IPS-NIHi11 (cell line): ENCODE data around the gene OR2A42.
"Not testable (repeated sequence)": the region's sequence is repeated elsewhere in the genome, so short reads cannot be mapped to it uniquely, and the experiment has no call there.

ENCODE experiments used
- DNase-seq: peaks from one replicate; pipeline ENCODE4 v3.0.0; 2012; ENCODE audit warnings: mixed read lengths, low spot score

OR2A42 gene

DNA sequence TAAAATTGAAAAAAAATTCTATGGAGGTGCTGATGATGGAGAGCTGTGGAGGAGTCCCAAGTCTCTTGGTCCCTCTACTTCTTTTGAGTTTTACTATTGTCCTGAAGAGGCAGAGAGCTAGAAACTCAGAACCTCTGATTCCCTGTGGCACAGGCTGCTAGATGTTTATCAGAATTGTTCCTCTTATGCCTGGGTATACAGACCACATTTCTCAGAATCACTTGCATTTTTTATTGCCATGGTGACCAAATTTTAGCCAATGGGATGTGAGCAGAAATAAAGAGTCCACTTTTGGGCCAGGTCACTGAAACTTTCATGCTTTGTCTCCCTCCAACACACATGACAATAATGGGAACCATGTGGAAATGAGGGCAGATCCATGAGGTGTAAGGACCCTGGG is 15.7 kb downstream of the OR2A42 start:
- DNase-seq: not testable (repeated sequence)

GRCh38 chr7:144220531-144220930 is 18.9 kb downstream of the OR2A42 start:
- DNase-seq: not testable (repeated sequence)

GRCh38 chr7:144219149-144219548 is 20.3 kb downstream of the OR2A42 start:
- DNase-seq: not testable (repeated sequence)

DNA sequence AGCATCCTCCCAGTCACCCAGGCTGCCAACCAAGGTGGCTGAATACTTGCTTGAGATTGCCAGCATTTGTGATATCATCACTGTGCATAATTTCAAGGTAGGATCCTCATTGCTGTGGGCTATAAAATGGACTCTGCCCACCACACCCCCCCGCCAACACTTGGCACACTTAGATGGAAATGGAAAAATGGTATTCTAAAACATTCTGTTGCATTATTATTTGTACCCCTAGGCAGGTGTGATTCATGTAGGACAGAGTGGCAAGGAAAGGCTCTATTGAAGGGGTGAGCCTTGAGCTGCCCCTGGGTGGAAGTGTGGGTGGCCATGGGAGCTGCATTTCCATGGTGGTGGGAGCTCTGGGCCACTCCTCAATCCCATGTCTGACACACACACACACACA is 20.8 kb downstream of the OR2A42 start:
- not testable (repeated sequence) for DNase-seq

- not testable (repeated sequence) for DNase-seq
Observed at GRCh38 chr7:144217200-144217599, 22.2 kb downstream of the OR2A42 start.

DNA sequence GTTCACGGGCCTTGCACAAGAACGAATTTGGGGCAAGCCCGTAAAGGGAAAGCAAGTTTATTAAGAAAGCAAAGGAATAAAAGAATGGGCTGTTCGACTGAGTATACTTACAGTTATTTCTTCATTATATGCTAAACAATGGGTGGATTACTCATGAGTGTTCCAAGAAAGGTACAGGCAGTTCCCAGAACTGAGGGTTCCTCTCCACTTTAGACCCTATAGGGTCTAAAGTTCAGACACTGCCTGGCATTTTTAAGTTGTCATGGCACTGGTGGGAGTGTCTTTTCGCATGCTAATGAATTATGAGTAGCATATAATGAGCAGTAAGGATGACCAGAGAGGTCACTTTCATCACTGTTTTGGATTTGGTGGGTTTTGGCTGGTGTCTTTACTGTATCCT is 34.1 kb downstream of the OR2A42 start:
- not testable (repeated sequence) for DNase-seq

- not testable (repeated sequence) for DNase-seq
Observed at GRCh38 chr7:144203086-144203485, 36.3 kb downstream of the OR2A42 start.

DNA sequence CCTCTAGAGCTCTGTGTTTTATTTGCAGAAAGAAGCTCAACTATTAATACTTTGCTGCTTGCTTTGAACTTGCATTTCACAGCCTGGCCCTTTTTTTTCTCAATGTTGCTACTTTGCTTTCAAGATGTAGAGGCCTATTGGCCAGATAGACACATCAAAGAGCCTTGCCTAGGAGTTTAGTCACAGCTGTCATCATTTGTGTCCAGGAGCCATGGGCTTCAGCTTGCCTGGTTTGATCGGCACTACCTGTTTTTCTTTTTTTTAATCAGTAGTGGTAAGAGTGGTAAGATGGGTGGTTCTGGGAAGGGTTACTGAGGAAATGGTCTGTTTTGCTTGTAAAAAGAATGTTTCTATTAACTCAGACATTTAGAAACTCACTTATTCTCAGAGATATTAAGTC is 37.4 kb downstream of the OR2A42 start:
- not testable (repeated sequence) for DNase-seq

- DNase-seq: not testable (repeated sequence)
Observed at GRCh38 chr7:144198934-144199333, 40.5 kb downstream of the OR2A42 start.

DNA sequence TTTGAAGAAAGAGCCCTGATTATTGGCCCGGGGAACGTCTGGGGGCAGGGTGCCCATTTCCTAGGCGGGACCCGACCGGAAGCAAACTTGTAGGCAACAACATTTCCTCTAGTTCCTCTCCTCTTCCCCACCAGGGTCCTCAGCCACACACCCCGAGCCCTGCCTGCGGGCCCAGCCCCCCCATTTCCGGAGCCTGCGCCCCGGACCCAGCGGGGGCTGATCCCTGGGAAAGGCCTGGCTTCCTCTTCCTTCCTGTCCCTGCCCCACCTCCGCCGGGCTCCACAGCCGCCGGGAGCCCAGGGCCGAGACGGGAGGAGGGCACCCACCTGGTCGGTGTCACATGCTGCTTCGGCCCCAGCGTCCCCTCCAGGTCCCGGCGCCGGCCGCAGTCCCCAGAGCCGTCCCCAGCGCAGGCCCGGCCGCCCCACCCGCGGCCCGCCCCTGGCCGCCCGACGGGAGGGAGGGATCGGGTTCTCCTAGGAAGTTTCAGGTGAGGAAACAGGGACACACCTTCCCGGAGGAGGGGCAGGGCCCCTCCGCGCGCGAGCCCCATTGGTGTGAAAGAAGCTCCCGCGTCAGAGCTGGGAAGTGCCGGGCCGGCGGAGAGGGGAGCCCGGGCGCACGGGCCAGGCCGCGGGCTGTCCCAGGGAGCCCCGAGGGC is 44.1 kb downstream of the OR2A42 start, which contains the start of gene ARHGEF35:
ARHGEF35 (minus strand) TSS at position 622 of the 661 bp plus-strand sequence. CDS start 7,450 bp downstream, outside the sequence.
- DNase-seq: not testable (repeated sequence)

- not testable (repeated sequence) for DNase-seq
Observed at GRCh38 chr7:144194453-144194852, 45.0 kb downstream of the OR2A42 start.

DNA sequence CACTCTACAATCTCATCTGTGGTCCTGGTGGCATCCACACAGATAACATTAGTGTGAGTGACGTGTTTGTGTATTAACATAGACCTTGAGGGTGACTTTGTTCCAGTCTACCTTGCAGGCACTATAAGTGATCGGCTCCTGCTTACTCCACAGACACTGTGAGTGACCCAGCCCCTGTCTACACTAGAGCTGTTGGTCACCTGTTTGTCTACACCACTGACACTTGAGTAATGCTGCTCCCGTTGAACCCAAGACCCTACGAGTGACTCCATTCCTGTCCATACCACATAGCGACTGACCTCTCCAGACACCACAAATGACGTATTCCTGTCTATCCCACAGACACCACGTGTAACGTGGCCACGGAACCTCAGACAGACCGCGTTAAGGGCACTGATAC is 45.6 kb downstream of the OR2A42 start:
- DNase-seq: not testable (repeated sequence)

DNA sequence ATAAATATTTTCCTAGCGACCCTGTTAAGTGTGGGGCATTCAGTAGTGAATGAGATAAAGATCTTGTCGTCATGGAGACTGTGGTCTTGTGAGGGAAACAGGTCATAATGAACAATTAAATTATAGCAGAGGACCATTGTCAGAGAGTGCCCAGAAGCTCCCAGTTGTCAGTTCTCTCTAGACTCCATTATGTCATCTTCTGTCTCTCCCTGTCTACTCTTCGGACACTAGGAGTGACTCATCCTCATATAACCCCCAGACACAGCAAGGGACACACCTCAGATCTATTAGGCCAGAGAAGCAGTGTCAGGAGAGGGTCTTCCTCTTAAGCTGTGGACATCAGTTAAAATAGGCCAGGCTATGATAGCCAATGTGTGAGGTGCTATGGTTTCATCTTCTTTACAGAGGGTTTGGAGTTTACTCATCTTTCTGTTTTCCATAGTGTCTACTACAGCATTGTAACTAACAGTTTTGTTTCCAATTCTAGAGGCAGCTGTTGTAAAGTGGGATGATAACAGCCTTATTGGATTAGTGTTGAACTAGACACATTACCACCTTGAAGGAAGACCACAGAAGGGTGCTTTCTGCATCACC is 50.7 kb downstream of the OR2A42 start:
- DNase-seq: not testable (repeated sequence)

DNA sequence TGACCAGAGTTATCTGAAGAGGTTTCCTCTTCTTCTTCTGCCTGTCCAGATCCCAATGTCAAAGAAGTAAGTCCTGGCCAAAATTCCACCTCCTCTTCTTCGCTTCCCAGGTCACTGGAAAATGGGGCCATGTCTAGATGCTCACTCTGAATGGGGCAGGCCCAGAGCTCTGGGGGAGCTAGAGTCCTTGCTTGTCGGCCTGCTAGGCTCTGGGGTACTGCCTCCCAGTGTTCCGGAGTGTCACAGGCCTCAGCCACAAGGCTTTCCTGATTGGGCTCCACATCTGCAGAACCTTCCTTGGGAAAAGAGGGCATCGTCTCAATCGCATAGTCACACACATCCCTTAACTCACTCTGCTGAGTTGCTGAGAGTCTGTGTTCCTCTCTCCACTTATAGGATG is 51.6 kb downstream of the OR2A42 start:
- not testable (repeated sequence) for DNase-seq

DNA sequence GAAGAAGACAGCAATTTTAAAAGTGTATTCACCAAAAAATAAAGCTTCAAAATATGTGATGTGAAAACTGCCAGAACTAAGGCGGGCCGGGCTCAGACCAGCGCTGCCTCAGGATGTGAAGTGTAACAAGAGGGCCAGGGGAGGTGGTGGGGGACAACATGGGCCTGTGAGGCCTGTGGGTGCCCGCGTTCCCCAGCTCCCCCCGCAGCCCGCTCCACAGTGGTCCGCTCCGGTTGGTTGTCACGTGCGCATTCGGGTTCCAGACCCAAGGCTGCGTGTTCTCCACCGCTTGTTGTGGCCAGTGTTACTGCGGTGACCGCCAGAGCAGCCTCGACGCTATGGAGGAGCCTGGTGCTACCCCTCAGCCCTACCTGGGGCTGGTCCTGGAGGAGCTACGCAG is 56.2 kb downstream of the OR2A42 start, which contains the start of gene CTAGE4:
CTAGE4 (plus strand) TSS at position 301 of the 400 bp plus-strand sequence; CDS start at position 339, 38 bp downstream.
- DNase-seq: not testable (repeated sequence)

DNA sequence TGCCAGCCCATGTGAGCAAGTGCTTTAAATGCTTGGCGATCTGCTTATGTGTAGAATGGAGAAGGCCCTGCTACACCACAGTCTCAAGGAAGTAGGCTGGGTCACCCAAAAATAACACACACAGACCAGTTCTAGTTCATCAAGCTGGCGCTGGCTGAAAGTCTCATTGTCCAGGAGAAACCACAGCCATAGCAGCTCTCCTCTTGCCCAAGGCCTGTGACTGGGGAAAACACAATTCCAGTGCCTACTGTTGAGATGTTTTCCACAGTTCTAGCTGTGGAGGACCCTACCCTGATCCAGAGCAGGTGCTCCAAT is 60.3 kb downstream of the OR2A42 start:
- not testable (repeated sequence) for DNase-seq

DNA sequence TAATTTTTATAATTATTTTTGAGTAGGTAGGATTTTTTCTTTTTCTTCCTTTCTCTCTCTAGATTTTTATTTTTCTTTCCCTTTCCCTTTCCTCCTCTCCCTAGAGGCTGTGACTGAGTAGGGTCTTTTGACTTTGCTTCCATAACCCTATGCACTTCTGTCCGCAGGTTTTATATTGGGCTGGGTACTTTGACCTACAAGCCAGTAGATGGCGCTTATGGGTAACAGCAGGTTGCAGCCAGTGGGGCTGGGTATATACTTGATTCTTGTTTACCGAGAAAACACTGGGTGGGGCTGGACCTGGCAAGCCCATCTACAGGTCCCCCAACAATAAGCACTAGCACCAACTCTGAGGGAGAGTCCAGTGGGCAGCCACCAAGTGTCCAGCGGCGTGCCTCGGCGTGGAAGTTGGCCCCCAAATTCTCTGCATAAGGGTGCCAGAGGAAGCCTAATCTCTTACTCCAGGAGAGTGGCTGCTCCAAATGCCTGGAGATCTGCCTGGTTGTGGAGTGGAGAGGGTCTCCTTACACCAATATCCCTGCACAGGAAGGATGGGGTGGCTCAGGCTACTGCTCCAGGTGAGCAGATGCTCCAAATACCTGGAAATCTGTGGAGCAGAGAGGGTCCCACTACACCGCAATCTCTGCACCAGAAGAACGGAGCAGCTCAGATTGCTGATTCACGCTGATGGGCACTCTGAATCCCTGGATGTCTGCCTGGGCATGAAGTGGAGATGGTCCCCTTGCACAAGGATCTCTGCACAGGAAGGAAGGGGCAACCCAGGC is 60.8 kb downstream of the OR2A42 start:
- not testable (repeated sequence) for DNase-seq
